Activated naive CD8-positive, alpha-beta T cell (primary cell): ENCODE measurements around the gene GAS7.
"Not testable (repeated sequence)": the region's sequence is repeated elsewhere in the genome, so short reads cannot be mapped to it uniquely, and the experiment has no call there.

Source experiments
- H3K27ac Mint-ChIP-seq: one replicate; pipeline ENCODE4 v1.8.0; 2021; ENCODE audit warnings: mixed read lengths
- H3K27me3 Mint-ChIP-seq: one replicate; pipeline ENCODE4 v1.8.0; 2021; ENCODE audit warnings: mixed read lengths
- H3K36me3 Mint-ChIP-seq: one replicate; pipeline ENCODE4 v1.8.0; 2021; ENCODE audit warnings: mixed read lengths
- H3K4me1 Mint-ChIP-seq: one replicate; pipeline ENCODE4 v1.8.0; 2021; ENCODE audit warnings: low read depth, mixed read lengths
- H3K4me3 Mint-ChIP-seq: one replicate; pipeline ENCODE4 v1.8.0; 2021; ENCODE audit warnings: mild to moderate bottlenecking, mixed read lengths
- H3K9me3 Mint-ChIP-seq: one replicate; pipeline ENCODE4 v1.8.0; 2021; ENCODE audit warnings: low read depth, mixed read lengths

The GAS7 gene

DNA sequence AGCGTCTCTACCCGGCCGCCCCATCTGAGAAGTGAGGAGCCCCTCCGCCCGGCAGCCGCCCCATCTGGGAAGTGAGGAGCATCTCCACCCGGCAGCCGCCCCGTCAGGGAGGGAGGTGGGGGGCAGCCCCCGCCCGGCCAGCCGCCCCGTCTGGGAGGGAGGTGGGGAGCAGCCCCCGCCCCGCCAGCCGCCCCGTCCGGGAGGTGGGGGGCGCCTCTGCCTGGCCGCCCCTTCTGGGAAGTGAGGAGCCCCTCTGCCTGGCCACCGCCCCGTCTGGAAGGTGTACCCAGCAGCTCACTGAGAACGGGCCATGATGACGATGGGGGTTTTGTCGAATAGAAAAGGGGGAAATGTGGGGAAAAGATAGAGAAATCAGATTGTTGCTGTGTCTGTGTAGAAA is 140.9 kb downstream of the GAS7 start:
- H3K27me3 Mint-ChIP-seq, H3K4me3 Mint-ChIP-seq, H3K9me3 Mint-ChIP-seq, H3K27ac Mint-ChIP-seq, H3K4me1 Mint-ChIP-seq, H3K36me3 Mint-ChIP-seq: not testable (repeated sequence)

DNA sequence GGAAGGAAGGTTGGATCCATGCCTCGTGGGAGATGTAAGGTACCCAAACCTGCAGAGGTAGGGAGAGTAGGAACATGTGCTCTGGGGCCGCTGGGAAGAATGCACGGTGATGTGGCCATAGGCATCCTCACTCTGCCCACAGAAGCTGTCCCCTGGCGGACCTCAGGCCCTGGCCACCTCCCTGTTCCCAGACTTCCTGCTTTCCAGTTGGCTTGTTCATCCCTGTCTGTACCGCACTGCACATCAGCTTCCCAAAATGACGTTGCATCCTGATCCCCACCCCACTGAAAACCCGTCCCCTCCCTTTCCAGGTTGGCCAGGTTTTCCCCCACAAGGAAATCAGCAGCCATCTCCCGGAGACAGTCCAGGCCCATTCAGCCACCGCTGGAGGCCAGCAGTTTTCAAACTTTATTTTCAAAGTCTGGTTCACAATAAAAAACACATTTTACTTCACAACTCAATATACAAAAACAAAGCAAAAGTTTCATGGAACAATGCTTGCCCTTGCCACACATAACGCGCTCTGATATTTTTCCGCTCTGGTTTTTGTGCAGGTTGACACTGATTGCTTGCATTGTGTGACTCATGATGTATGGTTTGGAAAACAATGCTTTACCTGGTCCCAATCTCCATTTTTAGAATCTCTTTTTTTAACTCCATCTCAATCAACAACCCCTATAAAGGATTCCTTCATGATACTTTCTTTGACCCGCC is 143.0 kb downstream of the GAS7 start:
- Mint-ChIP-seq H3K27ac (no peak overlapping the region), H3K27me3 (no peaks in the 10 kb centered on the region), H3K4me3 (no peak overlapping the region), H3K36me3 (no peaks in the 10 kb centered on the region), H3K4me1 (no peaks in the 10 kb centered on the region), H3K9me3 (no peaks in the 10 kb centered on the region)

DNA sequence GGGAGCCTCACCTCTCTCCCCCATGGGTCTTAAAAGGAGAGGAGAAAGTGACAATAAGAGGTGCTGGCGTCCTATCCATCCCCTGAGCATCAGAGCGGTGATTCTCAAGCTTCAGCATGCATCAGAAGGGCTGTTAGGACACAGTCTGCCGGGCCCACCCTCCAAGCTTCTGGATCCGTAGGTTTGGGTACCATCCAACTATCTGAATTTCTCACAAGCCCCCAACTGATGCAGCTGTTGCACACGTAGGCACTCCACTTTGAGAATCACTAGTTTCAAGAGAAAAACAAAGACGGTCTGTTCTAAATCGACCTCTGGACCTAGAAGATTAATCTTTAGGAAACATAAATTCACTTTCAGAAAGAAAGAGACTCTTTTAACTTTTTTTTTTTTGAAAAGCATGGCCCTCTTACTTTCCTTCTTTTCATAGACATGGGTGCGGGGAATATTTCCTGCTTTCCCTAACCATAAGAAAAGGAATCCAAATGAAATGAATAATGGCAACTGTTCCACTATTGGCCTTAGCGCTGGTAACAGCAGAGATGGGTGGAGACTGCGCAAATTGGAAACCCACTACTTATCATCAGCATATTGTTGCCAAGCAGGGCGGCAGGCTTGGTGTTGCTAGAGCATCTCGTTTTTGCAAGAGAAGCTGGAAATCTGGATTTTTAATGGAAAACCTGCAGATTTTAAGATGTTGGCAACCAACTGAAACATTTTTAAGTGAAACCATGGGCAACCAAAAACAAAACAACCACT is 144.4 kb downstream of the GAS7 start:
- no peak overlapping the region for H3K4me3 Mint-ChIP-seq
- no peaks in the 10 kb centered on the region for H3K36me3 Mint-ChIP-seq
- no peaks in the 10 kb centered on the region for H3K9me3 Mint-ChIP-seq
- no peaks in the 10 kb centered on the region for H3K27me3 Mint-ChIP-seq
- no peak overlapping the region for H3K27ac Mint-ChIP-seq
- H3K4me1 Mint-ChIP-seq, result no peaks in the 10 kb centered on the region

- H3K9me3 Mint-ChIP-seq, result no peaks in the 10 kb centered on the region
- no peak overlapping the region for H3K4me3 Mint-ChIP-seq
- no peak overlapping the region for H3K27ac Mint-ChIP-seq
- H3K36me3 Mint-ChIP-seq, result no peaks in the 10 kb centered on the region
- H3K4me1 Mint-ChIP-seq, result no peaks in the 10 kb centered on the region
- H3K27me3 Mint-ChIP-seq, result no peaks in the 10 kb centered on the region
These were observed 146.1 kb downstream of the GAS7 start for GRCh38 chr17:10052106-10052813.

GRCh38 chr17:10051112-10051511 is 147.3 kb downstream of the GAS7 start:
- Mint-ChIP-seq H3K9me3 (no peaks in the 10 kb centered on the region), H3K27ac (no peak overlapping the region), H3K4me3 (no peak overlapping the region), H3K27me3 (no peaks in the 10 kb centered on the region), H3K4me1 (peaks cover 2% of the 10 kb centered on the region), H3K36me3 (no peaks in the 10 kb centered on the region)

DNA sequence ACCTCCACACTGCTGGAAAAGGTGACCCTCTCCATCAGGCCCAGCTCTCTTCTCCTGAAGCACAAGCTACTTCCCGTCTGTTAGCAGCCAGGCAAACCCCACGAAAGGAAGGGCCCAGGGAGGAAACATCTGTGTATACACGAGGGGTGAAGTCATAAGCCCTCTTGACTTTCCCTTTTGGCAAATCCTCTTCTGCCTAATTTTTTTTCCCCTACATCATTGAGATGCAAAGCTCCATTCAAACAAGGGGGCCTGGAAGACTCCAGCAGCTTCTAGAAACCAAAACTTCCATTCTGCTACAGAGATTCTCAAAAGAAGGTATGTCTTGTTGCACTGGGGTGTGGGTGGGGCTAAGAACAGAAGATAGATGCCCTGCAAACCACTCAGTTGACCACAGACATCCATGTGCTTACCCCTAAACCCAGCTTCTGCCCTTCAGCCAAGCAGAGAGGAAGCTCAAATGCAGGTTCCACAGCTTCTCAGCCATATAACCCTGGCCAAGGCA is 147.8 kb downstream of the GAS7 start:
- Mint-ChIP-seq H3K4me3 (no peak overlapping the region), H3K27me3 (no peaks in the 10 kb centered on the region), H3K27ac (no peak overlapping the region), H3K9me3 (no peaks in the 10 kb centered on the region), H3K4me1 (peaks cover 3% of the 10 kb centered on the region), H3K36me3 (no peaks in the 10 kb centered on the region)

DNA sequence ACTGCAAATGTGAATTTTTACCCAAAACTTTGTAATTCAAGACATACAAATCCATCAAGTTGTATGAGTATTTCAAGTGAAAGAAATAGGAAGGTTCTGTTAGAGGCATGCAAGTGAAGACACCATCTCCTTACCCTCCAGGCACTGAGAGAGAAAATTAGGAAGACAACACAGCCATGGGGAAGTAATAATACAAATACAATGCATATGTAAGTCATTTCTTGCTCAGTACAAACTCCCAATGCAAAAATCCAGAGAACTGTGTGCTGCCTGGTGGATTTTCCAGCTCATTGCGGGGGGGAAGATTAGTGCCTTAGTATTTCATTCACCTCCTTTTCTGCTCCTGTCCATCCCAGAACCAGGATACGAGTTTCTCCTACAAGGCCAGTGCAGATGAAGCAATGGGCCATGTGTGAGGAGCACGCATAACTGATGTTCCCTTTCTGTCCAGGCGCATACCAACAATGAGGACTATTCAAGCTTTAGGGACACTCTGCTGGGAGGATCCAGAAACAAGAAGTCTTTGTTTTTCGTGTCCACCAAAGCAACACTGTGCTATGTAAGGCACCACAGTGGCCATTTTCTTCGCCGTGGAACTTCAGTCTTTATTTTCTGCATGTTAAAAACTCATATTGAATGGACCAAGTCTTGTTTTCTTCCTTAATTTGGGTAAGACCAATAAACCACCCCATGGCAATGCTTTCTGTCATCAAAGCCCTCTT is 149.6 kb downstream of the GAS7 start:
- no peak overlapping the region for H3K27ac Mint-ChIP-seq
- no peaks in the 10 kb centered on the region for H3K27me3 Mint-ChIP-seq

GRCh38 chr17:10046786-10047785 is 151.3 kb downstream of the GAS7 start:
- peaks cover 3% of the 10 kb centered on the region for H3K4me1 Mint-ChIP-seq
- no peaks in the 10 kb centered on the region for H3K27me3 Mint-ChIP-seq
- no peaks in the 10 kb centered on the region for H3K9me3 Mint-ChIP-seq
- H3K27ac Mint-ChIP-seq, result no peak overlapping the region
- no peak overlapping the region for H3K4me3 Mint-ChIP-seq
- H3K36me3 Mint-ChIP-seq, result no peaks in the 10 kb centered on the region

More for the DNA sequence above, 149.6 kb downstream of the GAS7 start:
- no peak overlapping the region for H3K4me3 Mint-ChIP-seq
- peaks cover 3% of the 10 kb centered on the region for H3K4me1 Mint-ChIP-seq
- no peaks in the 10 kb centered on the region for H3K36me3 Mint-ChIP-seq
- no peaks in the 10 kb centered on the region for H3K9me3 Mint-ChIP-seq

- Mint-ChIP-seq H3K27me3 (no peaks in the 10 kb centered on the region), H3K4me3 (no peak overlapping the region), H3K9me3 (no peaks in the 10 kb centered on the region), H3K4me1 (peaks cover 3% of the 10 kb centered on the region), H3K36me3 (no peaks in the 10 kb centered on the region), H3K27ac (no peak overlapping the region)
These were observed 152.3 kb downstream of the GAS7 start for GRCh38 chr17:10045871-10046658.

DNA sequence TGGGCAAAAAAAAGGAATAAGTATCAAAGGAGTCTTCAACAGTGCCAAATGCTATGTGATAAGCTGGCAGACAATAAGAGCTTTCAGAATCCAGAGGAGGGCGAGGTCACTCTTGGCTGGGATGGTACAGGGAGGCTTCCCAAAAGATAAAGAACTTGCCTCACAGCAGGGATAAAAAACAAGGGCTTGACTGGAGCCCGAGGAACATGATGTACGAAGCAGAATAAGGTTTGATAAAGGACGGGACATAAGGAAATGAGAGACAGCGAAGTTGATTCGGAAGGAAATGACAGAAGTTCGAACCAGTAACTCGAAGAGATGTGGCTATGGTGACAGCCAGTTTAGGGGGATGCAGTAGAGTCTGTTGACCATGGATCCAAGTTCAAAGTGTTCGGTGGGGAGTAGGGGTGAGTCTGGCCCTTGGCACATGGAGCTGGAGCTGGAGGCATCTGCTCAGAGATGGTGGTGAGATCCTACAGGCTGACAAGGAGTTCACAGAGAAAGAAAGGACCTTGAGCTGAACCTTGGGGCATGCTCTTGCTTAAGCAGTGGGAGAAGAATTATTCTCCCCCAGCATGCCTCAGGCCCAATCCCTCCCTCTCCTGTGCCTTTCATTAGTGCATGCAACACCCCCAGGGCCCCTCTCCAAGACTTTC is 155.7 kb downstream of the GAS7 start:
- Mint-ChIP-seq H3K4me1 (peaks cover 3% of the 10 kb centered on the region), H3K9me3 (no peaks in the 10 kb centered on the region), H3K27ac (no peak overlapping the region), H3K4me3 (no peak overlapping the region), H3K27me3 (no peaks in the 10 kb centered on the region), H3K36me3 (no peaks in the 10 kb centered on the region)

GRCh38 chr17:10041916-10042588 is 156.4 kb downstream of the GAS7 start:
- no peaks in the 10 kb centered on the region for H3K9me3 Mint-ChIP-seq
- H3K4me1 Mint-ChIP-seq, result peaks cover 3% of the 10 kb centered on the region
- H3K4me3 Mint-ChIP-seq, result no peak overlapping the region
- no peak overlapping the region for H3K27ac Mint-ChIP-seq
- H3K36me3 Mint-ChIP-seq, result no peaks in the 10 kb centered on the region
- no peaks in the 10 kb centered on the region for H3K27me3 Mint-ChIP-seq

GRCh38 chr17:10041287-10041612 is 157.2 kb downstream of the GAS7 start:
- Mint-ChIP-seq H3K27me3 (no peaks in the 10 kb centered on the region), H3K9me3 (no peaks in the 10 kb centered on the region), H3K4me1 (peaks cover 1% of the 10 kb centered on the region), H3K36me3 (no peaks in the 10 kb centered on the region), H3K4me3 (no peak overlapping the region), H3K27ac (no peak overlapping the region)
